Suprapubic skin (tissue), 3 donors: Measurements from ENCODE around the gene RPUSD4.

Experiments
- EP300 ChIP-seq: sonication (generic); formaldehyde crosslinking; IDR thresholded peaks from one replicate; pipeline ENCODE4 v1.6.1; 2017; ENCODE audit warnings: antibody characterized with exemption
- POLR2A ChIP-seq, 2 donors: fragments of 450-650 bp; IDR thresholded peaks; one replicate each; pipeline ENCODE4 v1.6.1; 2017; ENCODE audit warnings: antibody characterized with exemption in 2 of 2, mild to moderate bottlenecking in 2 of 2, moderate library complexity in 2 of 2
- TF ChIP-seq, protein P1 (sequence below), 2 donors: fragments of 200-600 bp in 1 of 2; fragments of 450-650 bp in 1 of 2; sonication (generic) in 1 of 2; IDR thresholded peaks; one replicate each; pipeline ENCODE4 v1.5.1; 2016 to 2019; ENCODE audit warnings: antibody characterized with exemption in 2 of 2, mild to moderate bottlenecking in 1 of 2, moderate library complexity in 1 of 2

DNA sequence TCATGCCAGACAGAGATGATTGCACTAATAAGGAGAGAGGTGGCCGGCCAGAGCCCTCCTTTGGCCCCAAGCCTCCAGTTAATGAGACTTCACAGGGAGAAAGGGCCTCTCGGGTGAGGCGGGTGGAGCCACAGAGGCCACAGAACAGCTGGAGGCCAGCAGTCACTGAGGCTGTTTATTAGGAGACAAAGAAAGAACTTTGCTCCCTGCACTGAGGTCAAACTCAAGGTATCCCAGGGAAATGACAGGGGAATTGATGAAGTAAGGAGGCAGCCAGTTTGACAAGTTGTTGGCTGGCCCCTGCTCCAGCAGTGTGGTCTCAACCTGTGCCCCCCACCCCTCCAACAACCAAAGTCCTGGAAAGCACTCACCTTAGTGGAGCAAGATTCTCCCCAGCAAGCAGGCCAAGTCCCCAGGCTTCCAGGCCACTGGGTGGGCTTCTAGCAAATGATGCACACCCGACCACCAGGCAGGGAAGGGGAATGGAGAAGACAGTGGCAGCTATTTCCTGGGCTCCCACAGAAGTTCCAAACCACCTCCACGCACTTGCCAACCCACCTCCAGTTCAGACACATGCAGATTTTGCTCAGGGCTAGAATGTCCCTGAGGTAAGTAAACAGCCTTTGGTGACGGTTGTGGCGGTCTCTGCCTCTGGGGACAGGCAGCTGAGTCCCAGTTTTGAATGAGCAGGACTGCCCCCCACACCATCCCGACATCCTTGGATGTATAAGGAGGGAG lies 53.2 kb downstream of the RPUSD4 start:
- TF ChIP-seq, protein P1, sequence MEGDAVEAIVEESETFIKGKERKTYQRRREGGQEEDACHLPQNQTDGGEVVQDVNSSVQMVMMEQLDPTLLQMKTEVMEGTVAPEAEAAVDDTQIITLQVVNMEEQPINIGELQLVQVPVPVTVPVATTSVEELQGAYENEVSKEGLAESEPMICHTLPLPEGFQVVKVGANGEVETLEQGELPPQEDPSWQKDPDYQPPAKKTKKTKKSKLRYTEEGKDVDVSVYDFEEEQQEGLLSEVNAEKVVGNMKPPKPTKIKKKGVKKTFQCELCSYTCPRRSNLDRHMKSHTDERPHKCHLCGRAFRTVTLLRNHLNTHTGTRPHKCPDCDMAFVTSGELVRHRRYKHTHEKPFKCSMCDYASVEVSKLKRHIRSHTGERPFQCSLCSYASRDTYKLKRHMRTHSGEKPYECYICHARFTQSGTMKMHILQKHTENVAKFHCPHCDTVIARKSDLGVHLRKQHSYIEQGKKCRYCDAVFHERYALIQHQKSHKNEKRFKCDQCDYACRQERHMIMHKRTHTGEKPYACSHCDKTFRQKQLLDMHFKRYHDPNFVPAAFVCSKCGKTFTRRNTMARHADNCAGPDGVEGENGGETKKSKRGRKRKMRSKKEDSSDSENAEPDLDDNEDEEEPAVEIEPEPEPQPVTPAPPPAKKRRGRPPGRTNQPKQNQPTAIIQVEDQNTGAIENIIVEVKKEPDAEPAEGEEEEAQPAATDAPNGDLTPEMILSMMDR (IDR thresholded peaks at IDR 0.05): no peak
- TF ChIP-seq EP300 (no peak), POLR2A (IDR thresholded peaks at IDR 0.05) (no peak)
